ENCODE measurements around the gene CARS2.

DNA sequence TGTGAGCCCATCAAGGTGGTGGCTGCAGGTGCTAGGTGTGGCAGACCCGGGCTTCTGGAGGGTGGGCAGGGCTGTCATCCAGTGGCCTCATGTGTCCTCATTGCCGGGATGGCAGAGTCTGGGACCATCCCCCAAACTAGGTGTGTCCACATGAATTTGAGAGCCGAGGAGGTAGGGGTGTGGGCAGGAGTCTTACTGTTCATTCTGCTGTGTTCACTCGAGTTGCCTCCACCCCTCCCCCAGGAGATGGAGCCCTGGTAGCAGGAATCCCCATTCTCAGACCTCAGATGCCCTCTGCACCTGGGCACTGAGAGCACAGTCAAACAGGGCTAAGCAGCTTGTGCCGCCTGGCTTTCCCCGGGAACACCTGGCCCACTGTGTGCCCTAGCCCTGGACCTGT is 68.2 kb downstream of the CARS2 start:
- TF ChIP-seq, protein P1, sequence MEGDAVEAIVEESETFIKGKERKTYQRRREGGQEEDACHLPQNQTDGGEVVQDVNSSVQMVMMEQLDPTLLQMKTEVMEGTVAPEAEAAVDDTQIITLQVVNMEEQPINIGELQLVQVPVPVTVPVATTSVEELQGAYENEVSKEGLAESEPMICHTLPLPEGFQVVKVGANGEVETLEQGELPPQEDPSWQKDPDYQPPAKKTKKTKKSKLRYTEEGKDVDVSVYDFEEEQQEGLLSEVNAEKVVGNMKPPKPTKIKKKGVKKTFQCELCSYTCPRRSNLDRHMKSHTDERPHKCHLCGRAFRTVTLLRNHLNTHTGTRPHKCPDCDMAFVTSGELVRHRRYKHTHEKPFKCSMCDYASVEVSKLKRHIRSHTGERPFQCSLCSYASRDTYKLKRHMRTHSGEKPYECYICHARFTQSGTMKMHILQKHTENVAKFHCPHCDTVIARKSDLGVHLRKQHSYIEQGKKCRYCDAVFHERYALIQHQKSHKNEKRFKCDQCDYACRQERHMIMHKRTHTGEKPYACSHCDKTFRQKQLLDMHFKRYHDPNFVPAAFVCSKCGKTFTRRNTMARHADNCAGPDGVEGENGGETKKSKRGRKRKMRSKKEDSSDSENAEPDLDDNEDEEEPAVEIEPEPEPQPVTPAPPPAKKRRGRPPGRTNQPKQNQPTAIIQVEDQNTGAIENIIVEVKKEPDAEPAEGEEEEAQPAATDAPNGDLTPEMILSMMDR (IDR thresholded peaks at IDR 0.05), result no peak
- TF ChIP-seq ZFX (IDR thresholded peaks at IDR 0.05; ENCODE audit: borderline replicate concordance), result no peak

All from 22Rv1 (cell line).